A549 (cell line): ENCODE measurements around the gene DPEP1.

ENCODE experiments used
- CTCF ChIP-seq: fragments of >200 bp; sonication (Bioruptor Twin); formaldehyde crosslinking; IDR thresholded peaks from 3 replicates; pipeline ENCODE4 v1.5.1; 2016
- EP300 ChIP-seq, 2 experiments: fragments of >200 bp; sonication (Bioruptor Twin); formaldehyde crosslinking; IDR thresholded peaks; 2 replicates in 1 of 2; 3 replicates in 1 of 2; pipeline ENCODE4 v1.6.1; 2016 to 2017
- GATA3 ChIP-seq: IDR thresholded peaks from 2 replicates; pipeline ENCODE4 v1.6.1; 2012; ENCODE audit warnings: borderline replicate concordance
- HDAC2 ChIP-seq: fragments of 200-600 bp; sonication (generic); IDR thresholded peaks from 2 replicates; pipeline ENCODE4 v1.6.1; 2016
- HEYL ChIP-seq: fragments of 250-450 bp; sonication (Bioruptor Pico); IDR thresholded peaks from 2 replicates; pipeline ENCODE4 v1.8.0; 2021; ENCODE audit warnings: mild to moderate bottlenecking, moderate library complexity
- MAX ChIP-seq: IDR thresholded peaks from 2 replicates; pipeline ENCODE4 v1.6.1; 2012
- MAZ ChIP-seq: fragments of 150-350 bp; IDR thresholded peaks from 2 replicates; pipeline ENCODE4 v1.6.1; 2014; ENCODE audit warnings: antibody characterized with exemption, low read depth, low read length, borderline replicate concordance
- NR3C1 ChIP-seq: fragments of >200 bp; sonication (Bioruptor Twin); formaldehyde crosslinking; IDR thresholded peaks from 3 replicates; pipeline ENCODE4 v1.6.1; 2017
- POLR2A ChIP-seq: IDR thresholded peaks from 2 replicates; pipeline ENCODE4 v1.6.1; 2012; ENCODE audit warnings: mild to moderate bottlenecking, low read length
- RARB ChIP-seq: fragments of 250-450 bp; sonication (Bioruptor Pico); IDR thresholded peaks from 2 replicates; pipeline ENCODE4 v1.8.0; 2021; ENCODE audit warnings: mild to moderate bottlenecking, moderate library complexity
- SMC3 ChIP-seq: fragments of >200 bp; sonication (Bioruptor Twin); formaldehyde crosslinking; IDR thresholded peaks from 3 replicates; pipeline ENCODE4 v1.6.1; 2018; ENCODE audit warnings: inconsistent platforms
- USF2 ChIP-seq: fragments of 450-650 bp; IDR thresholded peaks from 2 replicates; pipeline ENCODE4 v1.6.1; 2014; ENCODE audit warnings: antibody characterized with exemption
- ZFP36 ChIP-seq: fragments of 450-650 bp; IDR thresholded peaks from 2 replicates; pipeline ENCODE4 v1.6.1; 2014; ENCODE audit warnings: borderline replicate concordance; ENCODE audit not compliant: partially characterized antibody

GRCh38 chr16:89596061-89596689 lies 17.3 kb upstream of the DPEP1 start:
- TF ChIP-seq EP300 (IDR thresholded peaks at IDR 0.05) (no peak), NR3C1 (no peak), CTCF (no peak), SMC3 (no peak), HDAC2 (no peak), USF2 (no peak), MAX (no peak), HEYL (no peak), POLR2A (no peak), ZFP36 (no peak), RARB (CRISPR knock-in tag) (no peak), GATA3 (no peak), MAZ (no peak)
